Muscle of leg (tissue), 11 donors: ENCODE measurements around the gene SYNGR1. TPM values are rescaled to one million over a fixed set of nuclear protein-coding genes. Genes with fewer than 3 reads are reported as not detected.

Experiments
- DNase-seq: peaks from one replicate; pipeline ENCODE4 v3.0.0; 2013
- H3K27ac ChIP-seq: one replicate; pipeline ENCODE4 v1.5.1; 2013; ENCODE audit warnings: mild to moderate bottlenecking, low read length, control low read depth
- H3K27me3 ChIP-seq: one replicate; pipeline ENCODE4 v1.6.1; 2013; ENCODE audit warnings: low read length; ENCODE audit not compliant: control insufficient read depth, insufficient read depth
- H3K36me3 ChIP-seq: one replicate; pipeline ENCODE4 v1.6.1; 2013; ENCODE audit warnings: low read length; ENCODE audit not compliant: control insufficient read depth, insufficient read depth
- H3K4me1 ChIP-seq: one replicate; pipeline ENCODE4 v1.6.1; 2013; ENCODE audit warnings: low read length; ENCODE audit not compliant: control insufficient read depth, insufficient read depth
- H3K4me3 ChIP-seq: one replicate; pipeline ENCODE4 v1.5.1; 2013; ENCODE audit warnings: low read length, control low read depth
- H3K9me3 ChIP-seq: replicated peaks from 2 replicates; pipeline ENCODE4 v1.6.1; 2013; ENCODE audit warnings: low read depth, low read length; ENCODE audit not compliant: control insufficient read depth
- WGBS: methylation state at CpG from one replicate; pipeline ENCODE4 v1.1.5; 2013; ENCODE audit warnings: missing lambda C conversion rate; ENCODE audit not compliant: insufficient coverage; 5-methylcytosine and 5-hydroxymethylcytosine counted together
- polyA plus RNA-seq, 8 donors: library from polyadenylated mRNA; unstranded; fragments of 120-200 nt; gene quantifications; one replicate each; pipeline versions ENCODE4 v1.2.1 to v1.2.3, GENCODE V29; 2013; ENCODE audit warnings: inconsistent platforms in 1 of 8, low replicate concordance in 1 of 8; ENCODE audit not compliant: insufficient read length in 8 of 8, insufficient read depth in 1 of 8
- total RNA-seq: library from RNA; stranded (reverse); fragments of 120-200 nt; gene quantifications from one replicate; pipeline ENCODE4 v1.2.4, GENCODE V29; 2013

Gene SYNGR1
- total and polyA plus RNA-seq, 9 donors: 6.3 to 19.8 (median 14.0) TPM

GRCh38 chr22:39434243-39434653 is 84.5 kb downstream of the SYNGR1 start:
- H3K27me3 ChIP-seq: peaks cover 11% of the 10 kb centered on the region
- no peak overlapping the region for H3K4me3 ChIP-seq
- 68% methylated on average over 18 of the region's 18 CpGs for WGBS
- peaks cover 34% of the 10 kb centered on the region for H3K36me3 ChIP-seq
- no peaks in the 10 kb centered on the region for H3K9me3 ChIP-seq
- peaks cover 29% of the 10 kb centered on the region for H3K4me1 ChIP-seq
- no peak overlapping the region for H3K27ac ChIP-seq
- no peak for DNase-seq

GRCh38 chr22:39434721-39435120 is 84.9 kb downstream of the SYNGR1 start:
- 76% methylated on average over 2 of the region's 6 CpGs for WGBS
- no peak overlapping the region for H3K27ac ChIP-seq
- no peaks in the 10 kb centered on the region for H3K9me3 ChIP-seq
- DNase-seq: no peak
- peaks cover 31% of the 10 kb centered on the region for H3K36me3 ChIP-seq
- no peak overlapping the region for H3K4me3 ChIP-seq
- peaks cover 13% of the 10 kb centered on the region for H3K27me3 ChIP-seq
- peaks cover 29% of the 10 kb centered on the region for H3K4me1 ChIP-seq

Other genes starting within 250 kb of the SYNGR1 start
- 2.7 TPM for gene CBX7, start 197.3 kb upstream of the SYNGR1 start, total RNA-seq
- 1 to 10 TPM; 2.4 to 5.1 (median 3.3) TPM for gene CBX7, start 197.3 kb upstream of the SYNGR1 start, polyA plus RNA-seq
- 9.7 TPM for gene PDGFB, start 105.0 kb upstream of the SYNGR1 start, total RNA-seq
- 10 to 100 TPM; 17.1 to 22.3 (median 19.9) TPM for gene PDGFB, start 105.0 kb upstream of the SYNGR1 start, polyA plus RNA-seq
- gene RPL3, start 30.4 kb upstream of the SYNGR1 start, total RNA-seq: 1,838 TPM
- gene RPL3, start 30.4 kb upstream of the SYNGR1 start, polyA plus RNA-seq: 1,000 to 10,000 TPM; 2,740 to 3,798 (median 3,333) TPM
- gene TAB1, start 49.8 kb downstream of the SYNGR1 start, total RNA-seq: 13.4 TPM
- 10 to 100 TPM; 20.3 to 27.1 (median 22.5) TPM for gene TAB1, start 49.8 kb downstream of the SYNGR1 start, polyA plus RNA-seq
- 1.7 TPM for gene MGAT3, start 107.0 kb downstream of the SYNGR1 start, total RNA-seq
- gene MGAT3, start 107.0 kb downstream of the SYNGR1 start, polyA plus RNA-seq: 1 to 10 TPM; 3.4 to 9.6 (median 5.0) TPM
- gene MIEF1, start 152.3 kb downstream of the SYNGR1 start, total RNA-seq: 9.4 TPM
- 10 to 100 TPM; 15.3 to 21.7 (median 18.1) TPM for gene MIEF1, start 152.3 kb downstream of the SYNGR1 start, polyA plus RNA-seq
- gene ATF4, start 170.6 kb downstream of the SYNGR1 start, total RNA-seq: 307 TPM
- 100 to 1,000 TPM; 306 to 403 (median 323) TPM for gene ATF4, start 170.6 kb downstream of the SYNGR1 start, polyA plus RNA-seq
- 63.0 TPM for gene RPS19BP1, start 182.8 kb downstream of the SYNGR1 start, total RNA-seq
- gene RPS19BP1, start 182.8 kb downstream of the SYNGR1 start, polyA plus RNA-seq: 10 to 100 TPM; 43.2 to 66.6 (median 52.2) TPM
- gene CACNA1I, start 220.8 kb downstream of the SYNGR1 start, total RNA-seq: 0.04 TPM
- gene CACNA1I, start 220.8 kb downstream of the SYNGR1 start, polyA plus RNA-seq: under 1 TPM; 0.05 to 0.14 (median 0.09) TPM